GM18868 (cell line): ENCODE results near the gene SAT2.

Experiments used
- ATAC-seq: cut with Tn5 transposase; IDR thresholded peaks from one replicate; pipeline ENCODE4 v1.9.1; 2021; ENCODE audit warnings: mild to moderate bottlenecking, moderate library complexity; ENCODE audit not compliant: unreplicated experiment

SAT2 gene

DNA sequence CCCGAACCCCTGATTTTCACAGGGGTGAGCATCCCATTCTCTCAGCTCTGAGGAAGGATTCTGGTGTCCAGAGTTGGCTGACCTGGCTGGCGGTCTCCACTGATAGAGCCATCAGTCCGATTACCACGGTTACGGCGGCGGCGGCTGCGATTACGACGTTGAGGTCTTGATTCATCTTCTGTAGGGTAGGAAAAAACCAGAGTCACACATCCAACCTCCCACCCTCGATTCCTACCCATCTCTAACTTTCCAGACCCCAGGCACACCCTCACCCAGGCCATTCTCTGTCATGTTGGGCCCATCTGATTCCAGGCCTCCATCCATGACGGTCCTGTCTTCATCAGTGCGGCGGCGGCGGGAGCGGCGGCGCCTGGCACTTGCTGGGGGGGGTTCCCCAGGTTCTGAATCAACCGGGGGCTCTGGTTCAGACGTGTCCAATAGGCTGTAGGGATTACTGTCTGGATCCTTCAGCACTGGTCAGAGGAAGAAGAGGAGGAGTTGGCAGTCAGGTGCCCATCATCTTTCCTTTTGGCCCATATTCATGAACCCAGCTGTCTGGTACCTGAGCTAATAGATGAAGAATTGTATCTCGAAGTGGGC, 35.1 kb downstream of the SAT2 start:
- ATAC-seq: no peak

DNA sequence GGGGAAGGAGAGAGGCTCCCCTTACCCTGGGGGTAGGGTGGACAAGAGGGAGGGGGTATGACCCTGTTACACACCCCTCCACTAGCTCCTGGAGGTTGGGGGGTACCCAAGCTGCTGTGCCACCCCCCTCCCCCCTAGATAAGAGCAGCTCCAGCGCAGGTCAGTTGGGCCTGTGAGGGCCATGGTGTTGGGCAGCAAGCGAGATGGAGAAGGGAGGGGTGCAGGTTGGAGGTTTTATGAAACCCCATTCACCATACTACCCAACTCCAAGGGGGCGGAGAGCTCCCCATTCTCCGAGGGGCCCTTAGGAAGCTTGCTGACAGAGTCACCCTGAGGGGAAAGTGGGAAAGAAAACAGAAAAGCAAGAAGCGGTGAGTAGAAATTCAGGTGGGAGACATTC, 36.0 kb downstream of the SAT2 start:
- ATAC-seq: no peak

DNA sequence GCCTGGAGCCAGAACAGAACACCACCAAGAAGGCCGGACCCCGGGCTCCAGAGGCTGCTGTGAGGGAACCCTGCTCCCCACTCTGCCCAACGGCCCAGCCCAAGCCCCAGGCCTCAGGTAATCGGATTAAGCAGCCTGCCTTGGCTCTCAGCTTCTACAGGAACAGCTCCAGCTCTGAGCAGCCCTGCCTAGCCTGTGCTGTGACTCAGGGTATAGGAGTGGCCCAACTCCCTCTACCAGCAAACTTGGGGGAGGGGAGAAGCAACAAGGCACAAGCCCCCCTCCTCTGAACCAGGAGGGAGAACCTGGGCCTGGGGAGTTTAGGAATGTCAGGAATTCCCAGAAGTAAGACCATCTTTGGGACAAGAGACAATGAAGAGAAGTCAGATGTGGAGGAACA, 36.9 kb downstream of the SAT2 start:
- no peak for ATAC-seq

DNA sequence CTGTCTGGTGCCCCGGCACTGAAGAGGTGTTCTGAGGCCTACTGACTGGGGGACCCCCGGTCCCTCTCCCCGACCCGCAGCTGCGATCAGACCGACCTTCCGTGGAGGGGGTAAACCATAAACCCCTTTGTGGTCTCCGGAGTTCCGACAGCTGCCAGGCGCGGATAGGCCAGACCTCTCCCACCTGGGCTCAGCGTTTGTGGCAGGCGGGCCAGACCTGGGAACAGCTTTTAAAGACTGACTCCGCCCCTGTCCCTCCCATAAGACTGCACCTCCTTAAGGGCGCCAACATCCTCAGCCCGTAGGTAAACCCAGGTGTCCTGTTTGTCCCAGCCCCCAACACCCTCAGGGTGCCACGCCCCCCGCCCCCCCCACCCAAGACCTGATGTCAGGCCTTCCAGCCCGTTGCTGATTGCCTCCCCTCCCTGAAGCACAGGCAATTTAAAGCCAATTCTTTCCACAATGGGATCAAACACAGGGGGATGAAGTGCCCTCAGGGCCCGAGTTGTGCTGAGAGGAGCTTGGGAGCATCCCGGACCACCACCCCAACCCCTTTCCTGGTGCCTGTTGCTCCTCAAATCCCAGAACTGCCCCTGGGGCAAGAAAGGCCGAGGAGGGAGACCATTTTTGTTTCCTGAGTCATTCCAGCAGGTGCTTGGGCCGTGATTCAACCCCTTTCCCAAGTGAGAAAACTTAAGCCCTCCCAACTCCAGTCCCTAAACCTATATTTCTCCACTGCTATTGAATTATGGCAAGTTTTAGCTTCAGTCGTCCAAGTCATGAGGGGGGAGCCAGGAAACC, 37.5 kb downstream of the SAT2 start, which contains the start of gene SOX15:
TSS of gene SOX15 (minus strand) at position 204 of the 801 bp plus-strand sequence. CDS start 418 bp downstream, outside the sequence.
- ATAC-seq: no peak

DNA sequence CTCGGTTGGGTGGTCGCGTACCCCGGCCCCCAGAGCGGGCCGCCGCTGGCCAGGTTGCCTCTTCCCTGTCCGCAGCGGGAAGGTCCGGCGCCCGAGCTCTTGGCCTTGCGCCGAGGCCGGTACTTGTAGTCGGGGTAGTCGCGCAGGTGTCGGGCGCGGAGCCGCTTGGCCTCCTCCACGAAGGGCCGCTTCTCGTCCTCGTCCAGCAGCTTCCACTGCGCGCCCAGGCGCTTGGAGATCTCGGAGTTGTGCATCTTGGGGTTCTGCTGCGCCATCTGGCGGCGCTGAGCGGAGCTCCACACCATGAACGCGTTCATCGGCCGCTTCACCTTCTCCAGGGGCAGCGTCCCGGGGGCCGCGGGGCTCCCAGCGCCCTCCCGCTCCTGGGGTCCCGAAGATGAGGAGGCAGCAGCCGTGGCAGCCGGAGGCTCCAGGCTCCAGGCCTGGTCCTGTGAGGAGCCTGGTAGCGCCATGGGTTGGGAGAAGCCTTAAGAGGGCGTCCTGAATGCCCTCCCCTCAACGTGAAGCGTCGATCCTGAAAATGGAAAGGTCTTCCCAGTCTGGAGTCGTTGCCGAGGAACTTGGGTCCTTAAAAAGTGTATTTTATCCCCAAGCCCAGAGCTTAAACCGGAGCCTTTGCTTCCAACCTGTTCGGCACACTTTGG, 38.3 kb downstream of the SAT2 start:
- ATAC-seq: no peak

DNA sequence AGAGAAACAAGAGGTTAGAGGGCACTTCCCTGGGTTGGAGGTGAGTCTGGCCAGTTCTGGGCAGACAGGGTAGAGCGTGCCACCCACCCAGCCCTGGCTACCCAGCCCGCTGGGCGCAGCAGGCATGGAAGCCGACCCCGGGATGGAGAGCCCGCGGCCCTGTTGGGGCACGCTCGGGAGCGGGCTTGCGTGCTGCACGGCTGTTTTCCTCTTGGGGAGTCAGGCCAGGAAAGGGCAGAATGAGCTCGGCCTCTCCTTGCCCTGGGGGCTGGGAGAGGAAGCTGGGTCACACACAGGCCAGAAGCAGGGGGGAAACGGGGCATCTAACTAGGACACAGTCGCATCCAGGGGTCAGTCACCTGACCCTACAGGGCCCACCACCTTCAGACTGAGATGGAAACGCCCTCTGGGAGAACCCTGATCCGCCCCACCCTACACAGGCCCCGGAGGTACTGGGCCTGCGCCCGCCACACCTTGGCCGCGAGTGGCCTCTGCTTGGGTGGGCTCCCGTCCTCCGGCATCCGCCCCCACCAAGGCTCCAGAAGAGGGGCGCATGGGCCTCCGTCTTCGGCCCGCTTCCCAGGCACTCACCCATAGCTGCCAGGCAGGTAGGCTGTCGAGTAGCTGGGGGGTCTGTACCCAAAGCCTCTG, 38.9 kb downstream of the SAT2 start:
- no peak for ATAC-seq

DNA sequence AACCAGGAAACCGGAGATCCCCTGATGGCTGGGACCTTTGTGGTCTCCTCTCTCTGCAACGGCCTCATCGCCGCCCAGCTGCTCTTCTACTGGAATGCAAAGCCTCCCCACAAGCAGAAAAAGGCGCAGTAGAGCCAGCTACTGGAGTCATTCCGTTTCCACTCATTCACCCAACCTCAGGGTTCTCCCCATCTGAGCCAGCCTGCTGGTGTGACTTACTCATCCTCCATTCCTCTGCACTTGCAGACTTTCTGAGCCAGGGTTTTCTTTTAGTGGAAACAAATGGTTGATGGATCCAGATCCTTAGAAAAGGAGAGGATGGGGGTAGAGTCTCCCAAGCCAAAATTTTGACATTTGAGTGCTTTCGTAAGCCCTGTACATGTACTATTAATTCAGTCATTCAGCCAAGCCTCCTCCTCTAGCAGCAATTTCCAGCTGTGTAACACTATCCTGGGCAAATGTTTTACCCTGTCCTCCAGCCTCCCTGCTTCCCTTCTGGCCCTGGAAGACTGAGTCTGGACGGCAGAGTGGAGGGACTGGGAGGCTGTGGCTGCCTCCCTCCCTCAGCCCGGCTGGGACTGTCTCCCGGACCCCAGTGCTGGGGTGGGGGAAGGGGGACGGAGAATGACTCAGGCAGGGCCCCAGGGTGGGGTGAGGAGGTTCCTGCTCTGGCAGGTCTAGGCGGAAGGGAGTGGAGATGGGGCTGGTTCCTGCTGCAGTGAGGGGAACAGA, 40.0 kb downstream of the SAT2 start:
- no peak for ATAC-seq

DNA sequence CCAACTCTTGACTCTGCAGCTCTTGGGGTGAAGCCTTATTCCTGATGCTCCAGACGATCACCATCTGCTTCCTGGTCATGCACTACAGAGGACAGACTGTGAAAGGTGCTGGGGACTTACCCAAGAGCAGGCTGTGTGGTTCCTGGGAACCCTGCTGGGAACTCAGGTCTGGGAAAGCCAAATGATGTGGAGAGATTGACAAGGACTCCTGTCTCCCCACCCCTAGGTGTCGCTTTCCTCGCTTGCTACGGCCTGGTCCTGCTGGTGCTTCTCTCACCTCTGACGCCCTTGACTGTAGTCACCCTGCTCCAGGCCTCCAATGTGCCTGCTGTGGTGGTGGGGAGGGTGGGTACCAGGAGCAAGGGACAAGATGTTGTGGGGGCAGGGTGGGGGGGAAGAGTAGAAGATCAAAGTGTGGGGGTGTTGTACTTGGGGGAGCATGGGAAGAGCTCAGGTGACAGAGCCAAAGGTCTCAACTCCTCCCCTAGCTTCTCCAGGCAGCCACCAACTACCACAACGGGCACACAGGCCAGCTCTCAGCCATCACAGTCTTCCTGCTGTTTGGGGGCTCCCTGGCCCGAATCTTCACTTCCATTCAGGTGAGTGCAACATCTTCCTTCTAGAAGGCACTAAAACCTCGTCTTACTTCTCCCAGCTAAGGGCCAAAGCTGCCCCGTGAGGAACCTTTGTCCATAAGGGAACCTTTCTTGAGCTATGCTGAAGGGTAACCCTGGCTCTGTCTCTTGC, 40.8 kb downstream of the SAT2 start:
- no peak for ATAC-seq

DNA sequence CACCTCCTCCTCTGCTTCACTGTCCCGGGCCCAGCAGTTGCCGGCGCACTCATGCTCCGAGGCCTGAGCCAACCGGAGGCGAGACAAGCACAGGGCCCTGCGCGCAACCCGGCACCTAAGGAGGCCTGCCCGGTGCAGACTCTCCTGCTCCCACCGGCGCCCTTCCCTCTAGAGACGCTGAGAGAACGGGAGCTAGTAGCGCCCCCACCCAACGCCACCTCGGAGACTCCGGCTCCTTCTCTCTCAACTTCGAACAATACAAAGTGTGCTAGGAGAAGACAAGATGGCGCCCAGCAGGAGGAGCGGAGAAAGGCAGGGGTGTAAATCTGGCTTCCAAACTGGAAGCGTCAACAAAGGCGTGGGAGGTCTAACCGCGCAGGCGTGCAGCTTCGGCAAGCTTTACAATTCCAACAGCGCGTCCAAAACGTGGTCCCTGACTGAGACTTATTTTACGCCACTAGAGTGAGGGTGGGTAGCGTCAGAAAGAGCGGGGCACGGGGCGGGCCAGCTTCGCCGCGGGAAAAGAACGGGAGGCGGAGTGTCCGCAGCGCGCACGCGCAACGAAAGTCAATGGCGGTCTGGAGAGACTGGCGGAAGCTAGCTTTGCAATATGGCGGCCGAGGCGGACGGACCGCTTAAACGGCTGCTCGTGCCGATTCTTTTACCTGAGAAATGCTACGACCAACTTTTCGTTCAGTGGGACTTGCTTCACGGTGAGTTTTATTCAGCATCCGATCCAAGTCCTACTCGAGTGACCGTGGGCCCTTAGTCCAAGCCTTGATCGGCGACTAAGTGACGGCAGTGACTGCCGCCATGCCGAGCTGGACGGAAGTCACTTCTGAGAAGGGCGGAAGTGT, 44.1 kb downstream of the SAT2 start, which contains the start of gene MPDU1:
TSS of gene MPDU1 (plus strand) at position 600 of the 857 bp plus-strand sequence. CDS start at position 611, 11 bp downstream.
- ATAC-seq: peak; percentile 62

DNA sequence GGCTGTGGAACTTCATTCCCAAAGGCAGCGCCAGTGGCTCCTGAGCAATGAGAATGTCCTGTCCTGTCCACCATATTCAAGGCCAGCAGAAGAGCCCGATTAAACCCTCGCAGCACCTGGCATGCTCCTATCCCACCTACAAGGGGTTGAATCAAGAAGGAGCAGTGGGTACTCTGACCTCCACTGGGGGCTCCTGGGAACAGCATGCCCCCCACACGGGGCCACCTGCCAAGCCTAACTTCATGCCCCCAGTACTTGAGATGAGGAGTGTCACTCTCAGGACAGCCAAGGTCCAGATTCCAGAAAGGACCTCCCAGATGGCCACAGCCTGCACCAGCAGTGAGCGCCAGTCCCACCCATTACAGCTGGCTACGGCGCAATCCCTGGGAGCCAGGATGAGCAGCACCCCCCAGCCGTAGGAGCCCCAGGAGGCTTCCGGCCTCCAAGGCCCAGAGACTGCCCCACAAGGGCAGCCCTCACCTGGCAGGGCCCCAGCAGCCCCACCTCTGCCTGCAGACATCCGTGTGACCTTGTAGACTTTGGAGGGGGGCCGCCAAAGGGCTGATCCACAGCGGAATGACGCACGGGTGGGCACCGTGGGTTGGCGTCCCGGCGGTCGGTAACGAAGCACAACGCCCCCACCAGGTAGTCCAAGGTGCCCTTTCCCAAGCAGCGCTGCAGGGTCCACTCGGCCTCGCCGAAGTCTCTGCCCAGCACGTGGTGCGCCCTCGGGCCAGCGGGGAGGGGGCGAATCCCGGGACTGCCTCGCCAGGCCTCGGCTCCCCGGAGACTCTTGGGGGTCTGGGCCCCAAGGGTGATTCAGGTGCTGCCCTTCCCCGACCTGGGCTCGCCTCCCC, 45.0 kb downstream of the SAT2 start:
- ATAC-seq: no peak

DNA sequence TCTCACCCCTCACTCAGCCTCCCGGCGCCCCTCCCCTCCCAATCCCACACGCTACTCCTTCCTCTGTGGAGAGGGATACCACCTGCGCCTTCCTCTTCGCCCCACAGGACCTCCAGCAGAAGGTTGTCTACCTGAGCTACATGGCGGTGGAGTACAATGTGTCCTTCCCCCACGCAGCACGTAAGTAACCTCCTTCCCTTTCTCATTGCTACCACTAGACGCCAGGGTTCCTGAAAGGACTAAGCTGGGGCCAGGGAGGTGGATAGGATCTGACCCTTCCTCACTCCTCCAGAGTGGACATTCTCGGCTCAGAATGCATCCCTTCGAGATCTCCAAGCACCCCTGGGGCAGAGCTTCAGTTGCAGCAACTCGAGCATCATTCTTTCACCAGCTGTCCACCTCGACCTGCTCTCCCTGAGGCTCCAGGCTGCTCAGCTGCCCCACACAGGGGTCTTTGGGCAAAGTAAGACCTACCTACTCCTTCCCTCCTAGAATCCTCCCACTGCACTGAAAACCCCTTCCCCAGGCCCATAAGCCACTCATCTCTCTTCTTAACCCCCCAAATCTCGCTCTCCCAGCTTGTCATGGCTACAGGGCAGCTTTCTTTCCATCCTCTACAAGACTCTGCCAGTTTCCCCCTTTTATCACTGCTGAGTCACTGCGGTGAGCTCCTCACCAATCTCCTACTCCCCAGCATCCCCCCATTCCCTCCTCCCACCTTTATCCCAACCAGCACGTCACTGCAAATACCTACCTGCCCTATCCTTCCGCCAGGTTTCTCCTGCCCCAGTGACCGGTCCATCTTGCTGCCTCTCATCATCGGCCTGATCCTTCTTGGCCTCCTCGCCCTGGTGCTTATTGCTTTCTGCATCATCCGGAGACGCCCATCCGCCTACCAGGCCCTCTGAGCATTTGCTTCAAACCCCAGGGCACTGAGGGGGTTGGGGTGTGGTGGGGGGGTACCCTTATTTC, 46.7 kb downstream of the SAT2 start:
- ATAC-seq: no peak

DNA sequence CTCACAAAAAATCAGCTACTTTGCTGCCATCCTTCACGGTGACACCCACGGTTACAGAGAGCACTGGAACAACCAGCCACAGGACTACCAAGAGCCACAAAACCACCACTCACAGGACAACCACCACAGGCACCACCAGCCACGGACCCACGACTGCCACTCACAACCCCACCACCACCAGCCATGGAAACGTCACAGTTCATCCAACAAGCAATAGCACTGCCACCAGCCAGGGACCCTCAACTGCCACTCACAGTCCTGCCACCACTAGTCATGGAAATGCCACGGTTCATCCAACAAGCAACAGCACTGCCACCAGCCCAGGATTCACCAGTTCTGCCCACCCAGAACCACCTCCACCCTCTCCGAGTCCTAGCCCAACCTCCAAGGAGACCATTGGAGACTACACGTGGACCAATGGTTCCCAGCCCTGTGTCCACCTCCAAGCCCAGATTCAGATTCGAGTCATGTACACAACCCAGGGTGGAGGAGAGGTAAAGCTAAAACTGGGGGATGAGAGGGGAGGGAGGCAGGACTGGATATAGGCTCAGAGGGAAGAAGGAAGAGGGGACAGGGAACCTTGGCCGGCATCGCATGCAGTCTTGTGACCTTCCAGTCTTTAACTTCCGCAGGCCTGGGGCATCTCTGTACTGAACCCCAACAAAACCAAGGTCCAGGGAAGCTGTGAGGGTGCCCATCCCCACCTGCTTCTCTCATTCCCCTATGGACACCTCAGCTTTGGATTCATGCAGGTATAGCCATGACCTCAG, 47.6 kb downstream of the SAT2 start:
- no peak for ATAC-seq

DNA sequence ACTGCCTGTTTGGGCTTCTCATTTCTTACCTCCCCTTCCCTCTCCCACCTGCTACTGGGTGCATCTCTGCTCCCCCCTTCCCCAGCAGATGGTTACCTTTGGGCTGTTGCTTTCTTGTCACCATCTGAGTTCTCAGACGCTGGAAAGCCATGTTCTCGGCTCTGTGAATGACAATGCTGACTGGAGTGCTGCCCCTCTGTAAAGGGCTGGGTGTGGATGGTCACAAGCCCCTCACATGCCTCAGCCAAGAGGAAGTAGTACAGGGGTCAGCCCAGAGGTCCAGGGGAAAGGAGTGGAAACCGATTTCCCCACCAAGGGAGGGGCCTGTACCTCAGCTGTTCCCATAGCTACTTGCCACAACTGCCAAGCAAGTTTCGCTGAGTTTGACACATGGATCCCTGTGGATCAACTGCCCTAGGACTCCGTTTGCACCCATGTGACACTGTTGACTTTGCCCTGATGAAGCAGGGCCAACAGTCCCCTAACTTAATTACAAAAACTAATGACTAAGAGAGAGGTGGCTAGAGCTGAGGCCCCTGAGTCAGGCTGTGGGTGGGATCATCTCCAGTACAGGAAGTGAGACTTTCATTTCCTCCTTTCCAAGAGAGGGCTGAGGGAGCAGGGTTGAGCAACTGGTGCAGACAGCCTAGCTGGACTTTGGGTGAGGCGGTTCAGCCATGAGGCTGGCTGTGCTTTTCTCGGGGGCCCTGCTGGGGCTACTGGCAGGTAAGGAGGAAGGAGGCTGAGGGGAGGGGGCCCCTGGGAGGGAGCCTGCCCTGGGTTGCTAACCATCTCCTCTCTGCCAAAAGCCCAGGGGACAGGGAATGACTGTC, 48.4 kb downstream of the SAT2 start, which contains the start of gene CD68:
TSS of gene CD68 (plus strand) at position 638 of the 833 bp plus-strand sequence. CDS start at position 678, 40 bp downstream.
- no peak for ATAC-seq

DNA sequence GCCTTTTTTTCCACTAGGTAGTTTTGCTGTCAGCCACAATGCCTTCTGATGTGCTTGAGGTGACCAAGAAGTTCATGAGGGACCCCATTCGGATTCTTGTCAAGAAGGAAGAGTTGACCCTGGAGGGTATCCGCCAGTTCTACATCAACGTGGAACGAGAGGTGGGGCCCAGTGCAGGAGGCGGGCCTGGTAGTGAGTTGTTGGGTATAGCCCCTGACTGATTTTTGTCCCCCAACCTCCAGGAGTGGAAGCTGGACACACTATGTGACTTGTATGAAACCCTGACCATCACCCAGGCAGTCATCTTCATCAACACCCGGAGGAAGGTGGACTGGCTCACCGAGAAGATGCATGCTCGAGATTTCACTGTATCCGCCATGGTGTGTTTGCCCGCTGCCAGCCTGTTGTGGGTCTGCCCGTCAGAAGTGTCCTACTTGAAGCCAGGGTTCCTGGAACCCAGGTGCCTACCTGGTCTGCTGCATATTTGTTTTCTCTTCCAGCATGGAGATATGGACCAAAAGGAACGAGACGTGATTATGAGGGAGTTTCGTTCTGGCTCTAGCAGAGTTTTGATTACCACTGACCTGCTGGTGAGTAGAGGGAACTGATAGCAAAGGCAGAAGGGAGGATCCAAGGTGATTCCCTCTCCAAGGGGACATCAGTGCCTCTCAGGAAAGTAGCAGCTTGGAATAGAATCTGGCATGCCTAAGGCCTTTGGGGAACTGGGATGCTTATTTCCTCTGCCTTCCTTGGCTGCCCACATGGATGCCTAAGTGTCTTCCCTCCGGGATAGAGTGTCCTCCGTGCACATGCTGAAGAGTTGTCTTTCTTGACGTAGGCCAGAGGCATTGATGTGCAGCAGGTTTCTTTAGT, 50.1 kb downstream of the SAT2 start:
- ATAC-seq: no peak
